Measurements from ENCODE around the gene PDZD7. TPM values are rescaled to one million over a fixed set of nuclear protein-coding genes. Genes with fewer than 3 reads are reported as not detected.
A peak's percentile ranks its signal among the peaks of the same experiment; 100 is the strongest.

Gene PDZD7
- total RNA-seq, 6 donors from 2014 or later, result 0.39 to 2.4 (median 1.7) TPM

DNA sequence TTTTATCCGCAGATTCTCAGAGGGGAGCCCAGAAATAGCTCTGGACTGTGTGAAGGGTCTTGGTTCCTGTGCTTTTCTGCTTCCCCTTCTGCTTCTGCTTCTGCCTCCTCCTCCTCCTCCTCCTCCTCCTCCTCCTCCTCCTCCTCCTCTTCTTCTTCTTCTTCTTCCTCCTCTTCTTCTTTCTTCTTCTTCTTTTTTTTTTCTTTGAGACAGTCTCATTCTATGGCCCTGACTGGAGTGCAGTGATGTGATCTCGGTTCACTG, 11.6 kb downstream of the PDZD7 start:
- WGBS, 2 donors, result 34 to 38% methylated on average over 2 of the region's 2 CpGs
- peaks cover 6 to 9% (median 8%) of the 10 kb centered on the region in 4 donors for H3K4me1 ChIP-seq
- ATAC-seq (ENCODE audit: low FRiP score in 2 of 2) (no peak), DNase-seq (no peak)
- H3K4me3 ChIP-seq, result no peak overlapping the region
- H3K27me3 ChIP-seq, result peaks cover 0 to 5% (median 2%) of the 10 kb centered on the region in 4 donors
- TF ChIP-seq POLR2A (IDR thresholded peaks at IDR 0.05), result no peak
- no peak for TF ChIP-seq EP300 (IDR thresholded peaks at IDR 0.05)
- no peaks in the 10 kb centered on the region for H3K36me3 ChIP-seq
- no peak overlapping the region for H3K27ac ChIP-seq
- no peaks in the 10 kb centered on the region for H3K9me3 ChIP-seq

DNA sequence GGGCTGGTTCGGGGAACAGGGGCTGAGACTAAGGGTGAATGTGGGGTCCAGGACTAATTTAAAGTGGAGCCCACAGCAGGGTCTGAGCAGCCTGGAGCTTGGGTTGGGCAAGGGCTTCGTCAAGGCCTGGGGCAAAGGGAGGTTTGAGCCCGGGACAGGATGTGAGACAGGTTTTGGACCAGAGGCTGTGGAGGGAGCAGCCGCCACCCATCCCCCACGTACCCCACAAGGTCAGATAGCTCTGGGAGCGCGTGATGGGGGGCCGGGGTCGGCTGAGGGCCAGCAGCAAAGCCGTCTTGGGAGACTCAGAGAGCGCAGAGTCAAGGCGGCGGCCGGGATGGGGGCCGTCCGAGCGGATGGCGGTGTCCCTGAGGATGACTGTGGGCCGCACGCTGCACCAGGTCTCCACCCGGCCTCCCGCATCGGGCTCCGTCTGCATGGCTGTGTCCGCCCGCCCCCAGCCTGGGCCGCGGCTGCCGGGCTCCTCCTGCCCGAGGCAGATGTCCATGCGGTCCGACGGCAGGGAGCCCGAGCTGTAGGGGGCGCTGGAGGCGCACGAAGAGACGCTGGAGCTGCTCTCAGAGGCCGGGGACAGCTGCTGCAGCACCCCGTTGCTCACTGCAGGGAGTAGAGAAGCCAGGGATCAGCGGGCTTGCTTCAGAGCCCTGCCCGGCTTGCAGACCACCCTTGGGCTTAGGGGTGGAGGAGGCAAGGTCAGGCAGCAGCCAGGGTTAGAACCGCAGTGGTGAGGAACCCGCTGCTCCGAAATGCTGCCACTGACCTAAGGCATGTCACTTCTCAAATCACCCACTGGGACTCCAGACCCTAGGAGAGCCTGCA, 12.1 kb downstream of the PDZD7 start:
- Histone ChIP-seq H3K27ac (no peak overlapping the region), H3K36me3 (no peaks in the 10 kb centered on the region), H3K27me3 (peaks cover 0 to 5% (median 2%) of the 10 kb centered on the region in 4 donors), H3K9me3 (no peaks in the 10 kb centered on the region), H3K4me3 (no peak overlapping the region), H3K4me1 (peaks cover 6 to 14% (median 8%) of the 10 kb centered on the region in 4 donors)
- DNase-seq (peak; percentile 82 to 95), ATAC-seq (ENCODE audit: low FRiP score in 2 of 2) (peak; percentile 2 to 88)
- no peak for TF ChIP-seq EP300 (IDR thresholded peaks at IDR 0.05)
- TF ChIP-seq, protein P1, sequence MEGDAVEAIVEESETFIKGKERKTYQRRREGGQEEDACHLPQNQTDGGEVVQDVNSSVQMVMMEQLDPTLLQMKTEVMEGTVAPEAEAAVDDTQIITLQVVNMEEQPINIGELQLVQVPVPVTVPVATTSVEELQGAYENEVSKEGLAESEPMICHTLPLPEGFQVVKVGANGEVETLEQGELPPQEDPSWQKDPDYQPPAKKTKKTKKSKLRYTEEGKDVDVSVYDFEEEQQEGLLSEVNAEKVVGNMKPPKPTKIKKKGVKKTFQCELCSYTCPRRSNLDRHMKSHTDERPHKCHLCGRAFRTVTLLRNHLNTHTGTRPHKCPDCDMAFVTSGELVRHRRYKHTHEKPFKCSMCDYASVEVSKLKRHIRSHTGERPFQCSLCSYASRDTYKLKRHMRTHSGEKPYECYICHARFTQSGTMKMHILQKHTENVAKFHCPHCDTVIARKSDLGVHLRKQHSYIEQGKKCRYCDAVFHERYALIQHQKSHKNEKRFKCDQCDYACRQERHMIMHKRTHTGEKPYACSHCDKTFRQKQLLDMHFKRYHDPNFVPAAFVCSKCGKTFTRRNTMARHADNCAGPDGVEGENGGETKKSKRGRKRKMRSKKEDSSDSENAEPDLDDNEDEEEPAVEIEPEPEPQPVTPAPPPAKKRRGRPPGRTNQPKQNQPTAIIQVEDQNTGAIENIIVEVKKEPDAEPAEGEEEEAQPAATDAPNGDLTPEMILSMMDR (IDR thresholded peaks at IDR 0.05), result peak; percentile 59 to 85 (median 80)
- 23 to 39% methylated on average over 18 to 24 of the region's 45 CpGs for WGBS, 2 donors

DNA sequence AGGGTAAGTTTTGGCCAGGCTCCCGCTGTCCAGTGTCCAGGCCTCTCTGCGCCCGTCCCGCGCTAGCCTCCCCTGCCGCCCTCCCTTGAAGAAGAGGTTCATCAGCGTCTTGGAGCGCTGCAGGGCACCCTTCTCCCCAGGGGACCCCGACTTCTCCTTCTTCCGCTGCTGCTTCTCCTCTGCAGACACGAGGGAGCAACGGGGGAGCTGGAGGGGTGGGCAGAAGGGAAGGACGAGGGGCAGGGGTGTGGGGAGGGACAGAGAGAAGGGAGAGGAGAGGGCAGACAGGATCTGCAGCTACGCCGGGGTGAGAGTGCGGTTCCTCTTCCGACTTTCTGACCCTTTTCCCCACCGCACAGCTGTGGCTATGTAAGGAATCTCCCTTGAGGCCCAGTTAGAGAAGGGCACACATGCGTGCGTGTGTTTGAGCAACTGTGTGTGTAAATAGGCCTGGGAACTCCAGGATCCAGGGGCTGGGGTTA, 12.8 kb downstream of the PDZD7 start:
- ATAC-seq (ENCODE audit: low FRiP score in 2 of 2), result no peak
- DNase-seq, result peak in 1 of 2 donors; percentile 62
- 44 to 46% methylated on average over 20 of the region's 20 CpGs for WGBS, 2 donors

DNA sequence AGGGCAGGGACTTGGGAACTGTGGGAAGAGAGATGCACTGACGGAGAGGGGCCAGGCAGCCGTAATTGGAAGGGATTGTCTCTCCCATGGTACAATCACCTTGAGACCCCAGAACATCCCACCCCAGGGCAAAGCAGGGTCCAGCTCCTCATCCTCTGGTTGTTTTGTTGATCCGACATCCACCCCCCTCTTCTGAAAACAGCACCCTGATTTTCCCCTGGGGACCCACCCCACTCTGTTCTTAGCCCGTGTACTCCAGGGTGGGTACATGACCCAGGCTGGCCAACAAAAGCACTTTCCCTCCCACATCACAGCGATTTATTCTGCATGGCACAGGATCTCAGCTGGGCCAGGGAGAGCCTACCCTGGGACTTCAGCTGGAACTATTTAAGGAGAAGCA, 14.1 kb downstream of the PDZD7 start:
- 74 to 83% methylated on average over 5 of the region's 5 CpGs for WGBS, 2 donors
- Histone ChIP-seq H3K4me3 (no peak overlapping the region), H3K27ac (no peak overlapping the region), H3K36me3 (no peaks in the 10 kb centered on the region), H3K4me1 (peaks cover 18 to 31% (median 25%) of the 10 kb centered on the region in 4 donors), H3K27me3 (peaks cover 0 to 5% (median 2%) of the 10 kb centered on the region in 4 donors), H3K9me3 (no peaks in the 10 kb centered on the region)
- ATAC-seq (ENCODE audit: low FRiP score in 2 of 2) (no peak), DNase-seq (no peak)
- TF ChIP-seq POLR2AphosphoS5 (IDR thresholded peaks at IDR 0.05) (no peak), EP300 (IDR thresholded peaks at IDR 0.05) (no peak)

More for the DNA sequence above, 12.8 kb downstream of the PDZD7 start:
- Histone ChIP-seq H3K9me3 (no peaks in the 10 kb centered on the region), H3K27ac (no peak overlapping the region), H3K4me3 (no peak overlapping the region), H3K36me3 (no peaks in the 10 kb centered on the region), H3K27me3 (peaks cover 0 to 5% (median 2%) of the 10 kb centered on the region in 4 donors), H3K4me1 (peaks cover 11 to 18% (median 12%) of the 10 kb centered on the region in 4 donors)
- TF ChIP-seq POLR2AphosphoS5 (IDR thresholded peaks at IDR 0.05) (no peak), POLR2A (IDR thresholded peaks at IDR 0.05) (no peak), EP300 (IDR thresholded peaks at IDR 0.05) (no peak)
- TF ChIP-seq, protein P1 (IDR thresholded peaks at IDR 0.05), result no peak

DNA sequence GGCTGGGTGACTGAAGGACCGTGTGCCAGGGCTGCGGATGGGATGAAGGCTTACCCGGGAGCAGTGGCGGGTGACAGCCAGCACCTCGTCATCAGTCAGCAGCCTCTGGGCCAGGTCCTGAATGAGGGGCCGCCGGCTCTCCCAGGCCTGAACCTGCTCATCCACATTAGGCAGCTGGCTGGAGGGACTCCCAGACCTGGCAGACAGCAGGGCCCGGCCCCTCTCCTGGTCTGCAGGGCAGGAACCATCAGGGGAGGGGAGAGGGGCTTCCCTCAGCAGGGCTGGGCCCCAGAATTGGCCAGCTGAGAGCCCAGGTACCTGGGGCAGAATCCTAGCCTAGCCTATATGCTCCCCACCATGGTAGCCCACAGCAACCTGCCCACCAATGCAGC, 15.4 kb downstream of the PDZD7 start:
- 89% methylated on average over 6 of the region's 8 CpGs; no CpG with 5 or more reads in 1 of the 2 donors for WGBS, 2 donors
- peak in 1 of 2 donors; percentile 73 for DNase-seq
- no peak for ATAC-seq (ENCODE audit: low FRiP score in 2 of 2)
- Histone ChIP-seq H3K36me3 (no peaks in the 10 kb centered on the region), H3K9me3 (no peaks in the 10 kb centered on the region), H3K4me3 (no peak overlapping the region), H3K27ac (no peak overlapping the region), H3K4me1 (peaks cover 18 to 33% (median 28%) of the 10 kb centered on the region in 4 donors), H3K27me3 (peaks cover 0 to 5% (median 2%) of the 10 kb centered on the region in 4 donors)
- TF ChIP-seq POLR2A (IDR thresholded peaks at IDR 0.05) (no peak), EP300 (IDR thresholded peaks at IDR 0.05) (no peak), POLR2AphosphoS5 (IDR thresholded peaks at IDR 0.05) (no peak)
- TF ChIP-seq, protein P1 (IDR thresholded peaks at IDR 0.05), result no peak
